Activated CD4-positive, CD25-positive, alpha-beta regulatory T cell treated with anti-CD3 and anti-CD28 coated beads, Interleukin-2, amount 50 U/mL, for 72 hours (primary cell): ENCODE results near the gene TNS2.
A peak's percentile ranks its signal among the peaks of the same experiment; 100 is the strongest.

Experiments used
- DNase-seq: peaks from one replicate; pipeline ENCODE4 v3.0.0; 2021

TNS2 gene

GRCh38 chr12:53056901-53057300 is 7.0 kb downstream of the TNS2 start:
- no peak for DNase-seq

- no peak for DNase-seq
Observed at GRCh38 chr12:53057816-53058500, 8.1 kb downstream of the TNS2 start.

GRCh38 chr12:53058674-53059433 is 9.0 kb downstream of the TNS2 start:
- DNase-seq, result no peak

- DNase-seq, result no peak
Observed at GRCh38 chr12:53059434-53060063, 9.7 kb downstream of the TNS2 start.

GRCh38 chr12:53060064-53060720 is 10.3 kb downstream of the TNS2 start:
- no peak for DNase-seq

GRCh38 chr12:53060721-53061276 is 10.9 kb downstream of the TNS2 start:
- no peak for DNase-seq

GRCh38 chr12:53061404-53062010 is 11.6 kb downstream of the TNS2 start:
- DNase-seq, result no peak

- no peak for DNase-seq
Observed at GRCh38 chr12:53062011-53062961, 12.4 kb downstream of the TNS2 start.

- no peak for DNase-seq
Observed at GRCh38 chr12:53062977-53063707, 13.3 kb downstream of the TNS2 start.

- DNase-seq, result no peak
Observed at GRCh38 chr12:53063708-53064612, 14.1 kb downstream of the TNS2 start.

- no peak for DNase-seq
Observed at GRCh38 chr12:53064613-53065436, 15.0 kb downstream of the TNS2 start.

GRCh38 chr12:53065470-53065869 is 15.6 kb downstream of the TNS2 start:
- DNase-seq, result no peak

- peak; percentile 78 for DNase-seq
Observed at GRCh38 chr12:53065975-53066931, 16.4 kb downstream of the TNS2 start.

- DNase-seq, result no peak
Observed at GRCh38 chr12:53067074-53067992, 17.5 kb downstream of the TNS2 start.

GRCh38 chr12:53067993-53068770 is 18.3 kb downstream of the TNS2 start:
- no peak for DNase-seq
